Chondrocyte (in vitro differentiated cells): ENCODE results near the gene TMEM231. TPM values are rescaled to one million over a fixed set of nuclear protein-coding genes. Genes with fewer than 3 reads are reported as not detected.

Source experiments
- DNase-seq: peaks from one replicate; pipeline ENCODE4 v3.0.0; 2021; ENCODE audit warnings: mixed read lengths, low spot score
- H3K27ac Mint-ChIP-seq: one replicate; pipeline ENCODE4 v1.8.0; 2021; ENCODE audit warnings: mild to moderate bottlenecking, moderate library complexity, mixed read lengths; ENCODE audit not compliant: unreplicated experiment
- H3K27me3 Mint-ChIP-seq: 2 replicates; pipeline ENCODE4 v1.8.0; 2021; ENCODE audit warnings: low read depth, mixed read lengths
- H3K36me3 Mint-ChIP-seq: 2 replicates; pipeline ENCODE4 v1.8.0; 2021; ENCODE audit warnings: low read depth, mixed read lengths
- H3K4me1 Mint-ChIP-seq: 2 replicates; pipeline ENCODE4 v1.8.0; 2021; ENCODE audit warnings: low read depth, mild to moderate bottlenecking, mixed read lengths
- H3K4me3 Mint-ChIP-seq: one replicate; pipeline ENCODE4 v1.8.0; 2021; ENCODE audit warnings: mild to moderate bottlenecking, moderate library complexity, mixed read lengths; ENCODE audit not compliant: unreplicated experiment
- H3K9me3 Mint-ChIP-seq: 2 replicates; pipeline ENCODE4 v1.8.0; 2021; ENCODE audit warnings: low read depth, mixed read lengths
- total RNA-seq: library from RNA; stranded (reverse); gene quantifications from 3 replicates; pipeline ENCODE4 v1.2.1, GENCODE V29; 2021
- TF ChIP-seq, protein P1 (sequence below): fragments of 200-600 bp; sonication (generic); IDR thresholded peaks from 2 replicates; pipeline ENCODE4 v1.5.0; 2021; ENCODE audit warnings: antibody characterized with exemption, mild to moderate bottlenecking, moderate library complexity

TMEM231 gene
- total RNA-seq, 1 donor from 2014 or later, result 7.1 TPM

DNA sequence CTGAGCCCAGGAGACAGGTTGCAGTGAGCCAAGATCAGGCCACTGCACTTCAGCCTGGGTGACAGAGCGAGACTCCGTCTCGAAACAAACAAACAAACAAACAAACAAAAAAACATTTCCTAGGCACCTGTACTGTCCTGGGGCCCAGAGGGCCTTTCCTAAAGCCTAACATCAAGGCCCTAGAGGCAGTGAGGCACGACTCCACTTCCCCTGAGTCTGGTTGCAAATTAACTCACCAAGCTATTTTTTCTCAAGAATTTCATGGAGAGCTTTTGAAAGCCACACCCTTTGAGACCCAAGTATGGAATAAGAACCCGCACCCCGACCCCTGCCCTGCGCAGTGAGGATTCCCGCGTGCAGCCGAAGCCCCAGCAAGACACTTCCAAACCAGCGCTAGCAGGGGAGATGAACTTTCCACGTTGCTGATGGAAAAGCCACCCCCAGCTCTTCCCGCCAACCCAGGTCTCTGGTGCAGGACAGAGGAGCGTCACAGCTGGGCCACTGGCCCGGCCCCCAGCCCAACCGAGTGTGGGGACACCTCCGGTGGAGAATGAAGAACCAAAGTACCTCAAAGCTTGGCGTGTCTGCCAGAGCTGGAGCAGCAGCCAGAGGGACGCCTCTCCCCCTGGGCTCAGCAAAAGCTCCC, 21.4 kb downstream of the TMEM231 start:
- no peaks in the 10 kb centered on the region for H3K4me1 Mint-ChIP-seq
- H3K4me3 Mint-ChIP-seq, result no peak overlapping the region
- no peaks in the 10 kb centered on the region for H3K36me3 Mint-ChIP-seq
- peak; percentile 84 for DNase-seq
- H3K27me3 Mint-ChIP-seq, result no peaks in the 10 kb centered on the region
- no peak overlapping the region for H3K27ac Mint-ChIP-seq
- TF ChIP-seq, protein P1, sequence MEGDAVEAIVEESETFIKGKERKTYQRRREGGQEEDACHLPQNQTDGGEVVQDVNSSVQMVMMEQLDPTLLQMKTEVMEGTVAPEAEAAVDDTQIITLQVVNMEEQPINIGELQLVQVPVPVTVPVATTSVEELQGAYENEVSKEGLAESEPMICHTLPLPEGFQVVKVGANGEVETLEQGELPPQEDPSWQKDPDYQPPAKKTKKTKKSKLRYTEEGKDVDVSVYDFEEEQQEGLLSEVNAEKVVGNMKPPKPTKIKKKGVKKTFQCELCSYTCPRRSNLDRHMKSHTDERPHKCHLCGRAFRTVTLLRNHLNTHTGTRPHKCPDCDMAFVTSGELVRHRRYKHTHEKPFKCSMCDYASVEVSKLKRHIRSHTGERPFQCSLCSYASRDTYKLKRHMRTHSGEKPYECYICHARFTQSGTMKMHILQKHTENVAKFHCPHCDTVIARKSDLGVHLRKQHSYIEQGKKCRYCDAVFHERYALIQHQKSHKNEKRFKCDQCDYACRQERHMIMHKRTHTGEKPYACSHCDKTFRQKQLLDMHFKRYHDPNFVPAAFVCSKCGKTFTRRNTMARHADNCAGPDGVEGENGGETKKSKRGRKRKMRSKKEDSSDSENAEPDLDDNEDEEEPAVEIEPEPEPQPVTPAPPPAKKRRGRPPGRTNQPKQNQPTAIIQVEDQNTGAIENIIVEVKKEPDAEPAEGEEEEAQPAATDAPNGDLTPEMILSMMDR, result no peak
- no peaks in the 10 kb centered on the region for H3K9me3 Mint-ChIP-seq

DNA sequence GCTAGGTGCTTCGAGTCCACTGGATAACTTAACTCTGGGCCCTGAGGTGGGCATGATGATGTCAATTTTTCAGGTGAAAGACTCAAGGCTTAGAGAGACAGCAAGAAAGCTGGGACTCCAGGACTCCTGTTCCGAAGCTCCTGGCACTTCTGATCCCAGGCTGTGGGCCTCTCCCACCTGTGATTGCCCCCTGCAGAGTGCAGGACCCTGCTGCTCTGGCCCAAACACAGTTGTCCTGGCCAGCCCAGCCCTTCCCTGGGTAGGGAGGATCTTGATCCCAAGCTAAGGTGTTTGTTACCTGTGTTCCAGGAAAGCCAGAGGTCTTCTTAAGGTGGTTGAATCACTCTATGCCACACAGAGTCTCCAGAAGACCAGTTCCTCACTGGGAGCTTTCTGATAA, 23.3 kb downstream of the TMEM231 start:
- Mint-ChIP-seq H3K9me3 (no peaks in the 10 kb centered on the region), H3K27ac (no peak overlapping the region), H3K4me3 (no peak overlapping the region), H3K27me3 (no peaks in the 10 kb centered on the region), H3K4me1 (no peaks in the 10 kb centered on the region), H3K36me3 (no peaks in the 10 kb centered on the region)
- TF ChIP-seq, protein P1, result no peak
- DNase-seq, result peak; percentile 51

DNA sequence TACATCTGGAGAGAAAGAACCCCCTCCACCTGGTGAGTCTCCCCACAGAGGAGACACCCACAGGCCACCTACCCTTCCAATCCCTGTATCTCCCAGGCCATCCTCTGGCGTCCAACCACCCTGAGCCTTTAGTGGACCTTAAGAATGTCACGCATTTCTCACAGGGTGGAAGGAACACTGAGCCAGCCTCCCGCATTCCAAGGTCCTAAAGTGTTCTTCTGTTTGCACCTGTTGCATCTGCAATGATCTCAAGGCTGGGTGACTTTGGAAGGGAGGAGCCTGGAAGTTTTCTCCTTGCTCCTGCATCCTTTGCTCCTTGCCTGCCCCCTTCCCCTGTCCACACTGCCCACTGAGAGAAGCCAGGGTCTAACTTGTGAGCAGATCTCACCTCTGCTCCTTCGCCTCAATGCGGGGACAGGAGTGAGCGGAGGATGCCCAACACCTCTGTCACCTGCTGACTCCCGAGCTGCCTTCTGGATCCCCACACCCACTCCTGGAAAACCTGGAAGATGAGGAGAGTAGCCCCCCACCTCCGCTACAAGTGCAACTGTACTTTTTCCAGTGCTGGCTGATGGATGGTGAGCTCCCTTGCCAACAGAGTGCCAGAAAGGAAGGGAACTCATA, 23.8 kb downstream of the TMEM231 start:
- Mint-ChIP-seq H3K4me1 (no peaks in the 10 kb centered on the region), H3K9me3 (no peaks in the 10 kb centered on the region), H3K36me3 (no peaks in the 10 kb centered on the region), H3K4me3 (no peak overlapping the region), H3K27me3 (no peaks in the 10 kb centered on the region), H3K27ac (no peak overlapping the region)
- TF ChIP-seq, protein P1, result no peak
- peak; percentile 59 for DNase-seq

DNA sequence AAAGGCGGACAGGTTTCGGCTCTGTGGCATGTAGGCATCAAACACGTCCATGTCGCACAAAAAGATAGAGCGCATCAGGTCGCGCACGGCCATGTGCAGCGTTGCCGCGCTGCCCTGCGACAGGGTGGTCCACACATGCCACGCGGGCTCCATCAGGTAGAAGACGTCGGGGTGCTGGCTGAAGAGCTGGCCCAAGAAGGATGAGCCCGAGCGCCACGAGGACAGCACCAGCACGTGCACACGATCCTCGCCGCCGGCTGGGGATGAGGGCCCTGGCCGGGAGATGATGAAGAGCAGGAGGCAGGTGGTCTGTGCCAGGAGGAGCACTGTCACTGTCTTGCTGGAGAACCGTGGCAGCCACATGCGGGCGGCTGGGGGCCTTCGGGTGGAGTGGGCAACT, 26.1 kb downstream of the TMEM231 start:
- peak; percentile 85 for DNase-seq
- TF ChIP-seq, protein P1, result no peak
- Mint-ChIP-seq H3K4me1 (no peaks in the 10 kb centered on the region), H3K36me3 (no peaks in the 10 kb centered on the region), H3K4me3 (no peak overlapping the region), H3K27me3 (no peaks in the 10 kb centered on the region), H3K9me3 (no peaks in the 10 kb centered on the region), H3K27ac (no peak overlapping the region)

DNA sequence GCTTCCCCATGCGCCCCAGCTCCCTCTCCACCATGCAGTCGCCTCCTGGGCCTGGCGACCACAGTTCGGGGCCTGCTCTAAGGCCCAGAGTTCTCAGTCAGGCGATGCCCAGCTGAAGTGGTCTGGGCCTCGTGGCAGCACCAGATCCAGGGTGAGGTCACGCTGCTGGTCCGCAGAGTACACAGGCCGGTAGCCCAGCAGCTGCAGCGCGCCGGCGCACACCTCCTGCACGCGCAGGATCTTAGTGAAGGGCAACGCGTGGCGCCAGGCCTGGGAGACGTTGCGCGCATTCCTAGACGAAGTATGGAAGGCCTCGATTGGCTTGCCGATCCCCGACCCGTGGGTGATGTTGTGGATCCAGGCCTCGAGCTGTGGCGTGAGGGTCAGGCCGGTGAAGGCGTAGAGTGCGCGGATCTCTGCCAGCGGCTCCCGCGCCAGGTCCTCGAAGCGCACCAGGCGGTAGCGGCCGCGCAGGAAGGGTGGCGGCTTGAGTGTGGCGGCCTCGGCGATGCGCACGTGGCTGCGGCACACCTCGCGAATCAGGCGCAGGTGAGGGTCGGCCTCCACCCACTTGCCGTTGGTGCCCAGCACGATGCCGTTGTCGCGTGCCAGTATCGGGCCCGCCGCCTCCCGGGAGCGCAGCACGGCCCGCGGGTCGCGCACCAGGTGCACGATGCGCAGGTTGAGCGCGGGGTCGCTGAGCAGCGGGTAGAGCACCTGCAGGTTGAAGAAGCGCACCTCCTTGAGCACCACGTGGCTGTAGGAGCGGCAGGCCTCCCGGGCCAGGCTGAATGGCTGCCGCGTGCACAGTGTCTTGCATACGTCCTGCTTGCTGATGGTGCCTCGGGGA, 26.8 kb downstream of the TMEM231 start:
- DNase-seq, result peak; percentile 93
- Mint-ChIP-seq H3K4me3 (no peak overlapping the region), H3K4me1 (no peaks in the 10 kb centered on the region), H3K36me3 (no peaks in the 10 kb centered on the region), H3K9me3 (no peaks in the 10 kb centered on the region), H3K27me3 (no peaks in the 10 kb centered on the region), H3K27ac (no peak overlapping the region)
- TF ChIP-seq, protein P1, result no peak
